EL (cell line): Measurements from ENCODE around the gene RAB1B.

Source experiments
- DNase-seq: peaks from one replicate; pipeline ENCODE4 v3.0.0-alpha.2; 2016

The RAB1B gene

DNA sequence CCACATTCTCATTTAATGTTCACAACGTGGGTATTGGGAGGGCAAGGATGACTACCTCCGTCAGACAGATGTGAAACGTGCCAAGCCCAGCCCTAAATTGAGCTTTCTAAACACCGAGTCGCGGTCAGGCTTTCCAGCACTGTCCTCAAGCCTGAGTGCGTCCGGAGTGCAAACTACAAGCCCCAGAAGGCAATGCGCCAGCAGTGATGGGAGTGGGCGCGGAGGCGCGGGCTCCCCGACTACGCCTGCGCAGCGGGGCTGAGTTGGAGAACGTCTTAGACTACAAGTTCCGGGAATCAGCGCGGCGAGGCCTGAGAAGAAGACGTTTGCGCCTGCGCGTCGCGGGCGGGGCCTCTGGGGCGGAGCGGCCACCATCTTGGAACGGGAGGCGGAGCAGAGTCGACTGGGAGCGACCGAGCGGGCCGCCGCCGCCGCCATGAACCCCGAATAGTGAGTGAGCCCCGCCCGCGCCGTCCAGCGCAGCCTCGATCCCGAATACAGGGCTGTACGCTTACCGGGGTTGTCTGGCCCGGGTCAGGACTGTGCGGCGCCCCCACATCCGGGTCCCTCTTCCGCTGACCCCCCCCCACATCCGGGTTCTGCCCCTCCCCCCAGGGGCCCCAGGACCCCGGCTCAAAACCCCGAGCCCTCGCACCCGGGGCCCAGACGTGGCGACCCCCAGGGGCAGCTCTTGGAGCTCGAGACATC lies at the start of gene RAB1B:
RAB1B (plus strand) TSS at position 396 of the 708 bp plus-strand sequence; CDS start at position 437, 41 bp downstream.
- peak; percentile 100 for DNase-seq

- no peak for DNase-seq
These were observed 49.4 kb upstream of the RAB1B start for GRCh38 chr11:66218846-66219620.

DNA sequence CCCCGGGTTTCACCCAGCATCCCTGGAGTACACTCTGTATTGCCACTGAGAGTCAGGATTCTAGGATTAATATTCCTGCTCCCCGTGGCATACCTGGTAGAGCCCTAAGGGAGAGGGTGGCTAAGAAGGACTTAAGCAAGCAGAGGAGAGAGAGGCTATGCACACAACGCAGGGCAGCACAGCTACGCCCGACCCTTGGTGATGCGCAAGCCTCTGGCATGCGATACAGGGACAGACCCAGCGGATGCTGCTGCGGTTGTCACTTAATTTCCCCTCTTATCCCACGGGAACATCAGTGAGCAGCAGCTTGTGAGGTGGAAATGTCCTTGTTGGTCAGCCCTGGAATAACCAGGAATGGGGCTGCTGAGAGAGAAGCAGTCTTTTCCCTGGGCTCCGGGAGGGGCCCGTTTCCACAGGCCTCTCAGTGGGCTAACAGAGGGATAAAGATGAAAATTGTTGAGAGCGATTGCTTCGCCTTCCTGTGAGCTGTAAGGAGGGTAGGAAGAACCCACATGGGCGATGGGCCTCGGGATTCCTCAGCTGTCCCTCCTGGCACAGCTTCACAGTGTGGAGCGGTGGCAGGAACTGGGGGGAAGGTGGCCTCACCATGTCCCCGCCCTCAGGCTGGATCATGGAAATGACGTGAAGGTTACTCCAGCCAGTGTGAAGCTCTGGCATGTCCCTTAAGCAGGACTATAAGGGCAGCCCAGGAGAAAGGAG lies 48.4 kb upstream of the RAB1B start:
- no peak for DNase-seq

GRCh38 chr11:66220566-66220935 lies 47.9 kb upstream of the RAB1B start:
- DNase-seq: no peak

GRCh38 chr11:66221012-66221411 lies 47.4 kb upstream of the RAB1B start:
- no peak for DNase-seq

DNA sequence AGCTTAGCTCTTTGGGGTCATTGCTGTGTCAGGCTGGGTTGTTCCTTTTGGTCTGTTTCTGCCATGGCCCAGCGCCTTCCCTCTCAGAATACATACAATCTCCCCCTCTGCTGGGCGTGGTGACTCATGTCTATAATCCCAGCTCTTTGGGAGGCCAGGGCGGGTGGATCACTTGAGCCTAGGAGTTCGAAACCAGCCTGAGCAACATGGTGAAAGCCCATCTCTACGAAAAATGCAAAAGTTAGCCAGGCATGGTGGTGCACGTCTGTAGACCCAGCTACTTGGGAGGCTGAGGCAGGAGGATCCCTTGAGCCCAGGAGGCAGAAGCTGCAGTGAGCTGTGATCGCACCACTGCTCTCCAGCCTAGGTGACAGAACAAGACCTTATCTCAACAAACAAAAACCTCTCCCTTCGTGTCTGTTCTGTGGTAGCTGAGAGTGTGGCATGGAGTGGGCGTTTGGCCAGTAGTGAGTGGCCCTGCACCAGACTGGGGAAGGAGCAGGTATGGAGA lies 46.7 kb upstream of the RAB1B start:
- peak; percentile 33 for DNase-seq

DNA sequence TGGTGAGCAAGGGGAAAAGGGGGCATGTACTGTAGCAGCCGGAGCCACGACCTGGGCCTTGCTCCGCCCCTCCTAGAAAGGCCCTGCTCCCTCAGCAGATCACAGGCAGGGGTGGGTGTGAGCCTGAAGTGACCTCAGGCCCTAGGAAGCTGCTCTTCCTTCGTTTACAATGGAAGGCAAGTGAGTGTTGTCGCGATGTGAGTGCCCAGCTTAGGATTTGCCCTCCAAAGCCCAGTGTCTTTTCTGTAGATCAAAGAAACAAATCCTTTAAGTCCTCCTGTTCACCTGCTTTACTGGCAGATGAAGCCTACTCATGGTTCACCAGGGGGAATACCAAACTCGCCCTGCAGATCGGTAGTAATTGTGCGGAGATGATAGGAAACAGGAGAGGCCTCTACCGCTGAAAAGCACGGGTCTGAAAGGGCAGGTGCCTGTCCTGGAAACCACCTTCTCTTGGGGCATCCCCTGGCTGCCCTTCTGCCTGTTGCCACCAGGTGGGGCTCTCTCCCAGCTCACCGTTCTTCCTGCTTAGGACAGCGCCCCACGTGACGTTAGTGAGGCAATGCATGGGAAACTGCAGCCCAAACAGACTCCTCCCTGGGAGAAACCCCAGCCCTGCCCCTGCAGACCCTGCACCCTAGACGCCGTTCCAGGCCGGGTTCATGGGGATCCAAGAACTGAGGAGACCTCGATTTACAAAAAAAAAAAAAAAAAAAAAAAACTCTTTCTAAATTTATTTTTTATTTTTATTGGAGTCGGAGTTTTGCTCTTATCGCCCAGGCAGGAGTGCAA lies 45.9 kb upstream of the RAB1B start:
- DNase-seq: peak; percentile 88

GRCh38 chr11:66224226-66224855 lies 44.1 kb upstream of the RAB1B start:
- DNase-seq: no peak

DNA sequence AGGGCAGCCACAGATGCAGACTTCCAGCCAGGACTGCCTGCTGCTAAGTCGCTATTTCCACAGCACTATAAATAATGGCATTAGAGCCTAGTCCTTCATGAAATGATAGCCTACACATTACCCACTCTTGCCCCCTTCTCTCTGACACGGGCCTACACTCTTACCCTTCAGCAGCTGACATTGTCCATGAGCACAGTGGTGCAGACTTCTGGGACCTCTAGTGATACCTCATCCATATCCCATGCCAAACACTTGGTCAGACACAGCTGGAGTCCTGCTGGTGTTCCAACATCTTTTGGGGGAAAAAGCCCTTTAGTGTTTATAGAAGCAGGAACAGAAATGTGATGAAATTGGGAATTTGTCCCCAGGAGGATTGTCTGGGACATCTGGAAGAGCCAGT lies 43.4 kb upstream of the RAB1B start:
- DNase-seq: no peak

DNA sequence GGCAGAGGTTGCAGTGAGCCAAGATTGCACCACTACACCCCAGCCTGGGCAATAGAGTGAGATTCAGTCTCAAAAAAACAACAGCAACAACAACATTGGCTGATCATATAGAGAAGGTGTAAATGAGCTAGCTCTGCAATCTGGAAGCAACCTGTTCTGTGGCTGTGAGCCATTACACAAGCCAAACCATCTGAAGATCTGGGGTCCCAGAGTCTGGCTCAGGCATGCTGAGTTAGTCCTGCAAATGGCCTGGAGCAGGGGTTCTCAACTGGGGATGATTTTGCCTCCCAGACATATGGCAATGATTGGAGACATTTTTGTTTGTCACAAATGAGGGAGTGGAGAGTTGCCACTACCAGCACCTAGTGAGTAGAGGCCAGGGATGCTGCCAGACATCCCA lies 42.3 kb upstream of the RAB1B start:
- no peak for DNase-seq

DNA sequence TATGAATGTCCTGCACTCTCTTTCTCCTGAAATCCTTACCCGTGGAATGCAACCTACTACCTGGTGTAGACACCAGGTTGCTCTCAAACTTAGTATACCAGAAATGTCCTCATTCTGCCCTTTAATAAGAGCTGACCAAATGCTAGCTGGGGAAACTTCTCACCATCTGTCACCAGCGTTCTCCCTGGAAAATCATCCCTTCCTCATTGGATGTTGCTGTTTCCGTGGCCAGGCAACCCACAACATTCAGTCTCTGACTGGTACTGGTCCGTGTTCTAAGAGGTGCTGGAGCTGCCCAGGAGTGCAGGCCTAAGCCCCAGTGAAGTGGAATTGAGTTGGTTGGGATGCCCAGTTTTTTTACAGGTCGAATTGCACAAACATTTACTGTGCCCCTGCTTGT lies 40.7 kb upstream of the RAB1B start:
- DNase-seq: no peak

DNA sequence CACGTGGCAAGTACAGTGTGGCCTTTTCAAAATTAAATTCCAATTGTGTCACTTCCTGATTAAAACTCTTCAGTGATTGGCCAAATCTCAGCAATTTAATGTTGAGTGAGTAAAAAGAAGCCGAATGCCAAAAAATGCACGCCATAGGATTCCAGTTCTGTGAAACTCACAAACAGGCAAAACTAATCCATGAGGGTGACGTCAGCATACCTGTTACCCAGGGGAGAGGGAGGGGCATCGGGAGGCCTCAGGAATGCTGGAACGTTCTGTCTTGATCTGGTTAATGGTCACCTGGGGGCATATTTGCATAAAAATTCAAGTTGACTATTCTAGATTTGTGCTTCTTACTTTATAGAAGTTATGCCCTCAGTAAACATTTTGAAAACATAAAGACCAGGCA lies 39.9 kb upstream of the RAB1B start:
- DNase-seq: no peak

DNA sequence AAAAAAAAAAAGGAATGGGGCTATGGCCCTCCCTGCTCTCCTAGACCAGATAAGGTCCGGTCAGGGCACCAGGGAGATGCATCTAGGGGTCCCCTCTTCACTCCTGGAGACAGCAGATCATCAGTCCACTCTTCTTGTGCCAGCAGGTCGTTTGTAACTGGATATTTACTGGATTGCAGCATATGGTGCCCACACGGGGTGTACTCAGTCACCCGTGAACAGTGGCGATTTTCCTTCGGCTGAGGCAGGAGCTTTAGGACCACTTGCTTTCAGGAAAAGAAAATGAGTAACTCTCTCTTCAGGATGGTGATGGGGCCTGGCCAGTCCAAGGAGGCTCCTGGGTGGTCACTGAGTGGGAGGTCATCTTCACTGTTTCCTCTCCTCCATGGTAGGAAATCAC lies 38.3 kb upstream of the RAB1B start:
- DNase-seq: no peak

GRCh38 chr11:66230978-66231377 lies 37.5 kb upstream of the RAB1B start:
- no peak for DNase-seq

DNA sequence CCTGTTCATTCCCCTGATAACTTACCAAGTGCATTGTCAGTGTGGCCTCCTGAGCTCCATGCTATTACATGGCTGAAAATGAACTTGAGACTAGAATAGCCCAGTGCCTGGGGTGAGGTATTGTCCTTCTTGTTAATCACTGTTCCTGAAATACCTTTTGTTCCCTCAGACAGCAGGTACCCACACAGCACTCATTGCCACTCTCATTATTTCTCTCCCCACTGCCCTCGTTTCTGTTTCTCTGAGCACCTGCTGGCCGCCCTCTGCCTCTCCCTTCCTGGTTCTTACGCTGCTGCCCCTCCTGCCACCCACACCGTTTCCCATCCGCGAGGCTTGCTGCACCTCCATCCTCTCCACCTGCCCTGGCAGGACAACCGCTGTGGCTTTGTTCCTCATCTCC lies 36.9 kb upstream of the RAB1B start:
- DNase-seq: no peak

- DNase-seq: no peak
These were observed 35.7 kb upstream of the RAB1B start for GRCh38 chr11:66232769-66233168.

- DNase-seq: no peak
These were observed 35.1 kb upstream of the RAB1B start for GRCh38 chr11:66233301-66233700.

DNA sequence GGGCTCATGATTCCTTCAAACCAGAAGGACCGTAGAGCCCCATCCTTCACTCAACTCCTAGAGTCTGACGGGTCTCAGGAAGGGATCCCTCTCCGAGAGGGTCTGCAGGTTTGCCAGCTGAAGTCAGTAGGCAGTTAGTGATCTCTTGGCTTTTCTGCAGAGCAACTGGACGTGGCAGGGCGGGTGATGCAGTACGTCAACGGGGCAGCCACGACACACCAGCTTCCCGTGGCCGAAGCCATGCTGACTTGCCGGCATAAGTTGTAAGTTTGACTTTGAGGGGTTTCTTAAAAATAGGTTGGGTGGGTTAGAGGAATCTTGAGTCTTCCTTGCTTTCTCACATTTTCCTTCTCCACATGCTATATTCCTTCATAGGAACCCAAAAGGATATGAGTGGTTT lies 33.3 kb upstream of the RAB1B start:
- DNase-seq: no peak

DNA sequence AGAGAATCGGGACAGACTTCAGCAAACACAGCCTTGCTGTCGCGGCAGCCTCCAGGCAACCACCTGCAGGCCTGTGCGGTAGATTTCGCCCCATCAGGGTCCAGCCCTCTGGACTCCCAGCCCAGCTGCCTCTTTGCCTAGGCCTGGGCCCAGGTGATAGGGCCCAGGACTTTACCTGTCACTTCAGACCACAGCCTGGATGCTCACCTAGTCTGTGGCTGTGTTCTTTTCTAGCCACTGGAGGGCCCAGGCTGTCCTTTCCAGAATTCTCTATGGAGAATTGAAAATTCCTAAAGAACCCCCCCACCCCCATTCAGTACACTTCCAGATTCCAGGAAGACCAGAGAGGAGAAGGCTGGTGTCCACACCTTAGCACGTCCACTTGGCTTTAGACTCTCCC lies 30.6 kb upstream of the RAB1B start:
- no peak for DNase-seq

- DNase-seq: no peak
These were observed 29.5 kb upstream of the RAB1B start for GRCh38 chr11:66238786-66239413.

DNA sequence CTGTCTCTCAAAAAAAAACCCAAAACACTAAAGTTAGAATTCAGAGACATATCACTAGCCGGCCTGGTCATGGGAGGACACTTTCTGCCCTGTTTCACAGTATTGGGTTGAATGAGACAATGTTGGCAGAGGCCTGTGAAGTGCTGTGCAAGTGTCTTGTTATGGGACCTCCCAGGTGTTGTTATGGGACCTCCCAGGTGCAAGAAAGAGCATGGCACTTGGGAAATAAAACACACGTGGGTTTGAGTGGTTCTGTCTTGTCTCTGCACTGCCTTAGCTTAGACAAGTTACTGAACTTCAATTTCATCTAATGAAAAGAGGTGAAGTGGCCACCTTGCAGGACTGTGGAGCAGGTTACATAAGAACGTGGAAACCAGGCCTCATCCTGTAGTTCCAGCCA lies 28.9 kb upstream of the RAB1B start:
- DNase-seq: no peak
